GM12873 (cell line): ENCODE measurements around the gene C9orf85.

Experiments used
- TF ChIP-seq, protein P1 (sequence below): IDR thresholded peaks from 2 replicates; pipeline ENCODE4 v1.5.1; 2012; ENCODE audit warnings: low read depth, mild to moderate bottlenecking, moderate library complexity, low read length, control low read depth; ENCODE audit not compliant: insufficient read depth; ENCODE audit errors: missing control alignments

C9orf85 gene

GRCh38 chr9:71920456-71921189 lies 9.2 kb downstream of the C9orf85 start:
- TF ChIP-seq, protein P1, sequence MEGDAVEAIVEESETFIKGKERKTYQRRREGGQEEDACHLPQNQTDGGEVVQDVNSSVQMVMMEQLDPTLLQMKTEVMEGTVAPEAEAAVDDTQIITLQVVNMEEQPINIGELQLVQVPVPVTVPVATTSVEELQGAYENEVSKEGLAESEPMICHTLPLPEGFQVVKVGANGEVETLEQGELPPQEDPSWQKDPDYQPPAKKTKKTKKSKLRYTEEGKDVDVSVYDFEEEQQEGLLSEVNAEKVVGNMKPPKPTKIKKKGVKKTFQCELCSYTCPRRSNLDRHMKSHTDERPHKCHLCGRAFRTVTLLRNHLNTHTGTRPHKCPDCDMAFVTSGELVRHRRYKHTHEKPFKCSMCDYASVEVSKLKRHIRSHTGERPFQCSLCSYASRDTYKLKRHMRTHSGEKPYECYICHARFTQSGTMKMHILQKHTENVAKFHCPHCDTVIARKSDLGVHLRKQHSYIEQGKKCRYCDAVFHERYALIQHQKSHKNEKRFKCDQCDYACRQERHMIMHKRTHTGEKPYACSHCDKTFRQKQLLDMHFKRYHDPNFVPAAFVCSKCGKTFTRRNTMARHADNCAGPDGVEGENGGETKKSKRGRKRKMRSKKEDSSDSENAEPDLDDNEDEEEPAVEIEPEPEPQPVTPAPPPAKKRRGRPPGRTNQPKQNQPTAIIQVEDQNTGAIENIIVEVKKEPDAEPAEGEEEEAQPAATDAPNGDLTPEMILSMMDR: no peak

- TF ChIP-seq, protein P1: no peak
Measured at GRCh38 chr9:71921190-71921814, 9.9 kb downstream of the C9orf85 start.

GRCh38 chr9:71924576-71924975 lies 13.1 kb downstream of the C9orf85 start:
- TF ChIP-seq, protein P1: no peak

DNA sequence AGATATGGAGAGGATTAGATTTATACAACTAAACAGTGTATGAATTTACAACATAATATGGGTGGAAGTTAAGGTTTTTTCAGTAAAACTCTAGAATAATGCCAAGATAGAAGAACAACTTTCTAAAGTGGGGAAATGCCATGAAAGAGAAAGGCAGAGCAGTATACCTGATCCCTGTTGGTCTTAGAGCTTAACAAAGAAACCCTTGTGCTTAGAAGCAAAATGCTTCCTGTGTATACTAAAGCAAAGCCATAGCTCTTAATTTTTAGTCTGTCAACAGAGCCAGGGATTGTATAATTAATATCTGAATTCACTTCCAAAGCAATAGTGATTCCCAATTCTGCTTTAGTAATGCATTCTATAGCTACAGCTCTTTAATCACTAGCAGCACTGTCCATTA lies 14.4 kb downstream of the C9orf85 start:
- TF ChIP-seq, protein P1: no peak

GRCh38 chr9:71928376-71928775 lies 16.9 kb downstream of the C9orf85 start:
- TF ChIP-seq, protein P1: no peak

GRCh38 chr9:71928806-71929205 lies 17.4 kb downstream of the C9orf85 start:
- TF ChIP-seq, protein P1: no peak

- TF ChIP-seq, protein P1: no peak
Measured at GRCh38 chr9:71929223-71929622, 17.8 kb downstream of the C9orf85 start.
